ENCODE results near the gene OR13C9.
"Not testable (repeated sequence)": the region's sequence is repeated elsewhere in the genome, so short reads cannot be mapped to it uniquely, and the experiment has no call there.

Gene OR13C9

GRCh38 chr9:104618104-104618503 lies at the start of gene OR13C9:
TSS of gene OR13C9 (minus strand) at chr9:104618204. CDS start at chr9:104618204, 0 bp downstream.
- no peak for DNase-seq (ENCODE audit: low spot score)

- DNase-seq (ENCODE audit: low spot score), result no peak
These were observed 40.6 kb upstream of the OR13C9 start for GRCh38 chr9:104658496-104659195.

- no peak for DNase-seq (ENCODE audit: low spot score)
These were observed 17.5 kb upstream of the OR13C9 start for GRCh38 chr9:104635456-104635855.

GRCh38 chr9:104633976-104634520 lies 16.0 kb upstream of the OR13C9 start:
- no peak for DNase-seq (ENCODE audit: low spot score)

- DNase-seq (ENCODE audit: low spot score), result not testable (repeated sequence)
These were observed 8.0 kb upstream of the OR13C9 start for GRCh38 chr9:104625964-104626363.

- no peak for DNase-seq (ENCODE audit: low spot score)
These were observed 586 bp downstream of the OR13C9 start for GRCh38 chr9:104617418-104617817.

GRCh38 chr9:104611213-104611612 lies 6.8 kb downstream of the OR13C9 start:
- DNase-seq (ENCODE audit: low spot score), result no peak

- DNase-seq (ENCODE audit: low spot score), result no peak
These were observed 9.7 kb downstream of the OR13C9 start for GRCh38 chr9:104608336-104608735.

GRCh38 chr9:104606152-104606551 lies 11.9 kb downstream of the OR13C9 start:
- DNase-seq (ENCODE audit: low spot score), result no peak

- DNase-seq (ENCODE audit: low spot score), result not testable (repeated sequence)
These were observed 12.5 kb downstream of the OR13C9 start, which contains the start of gene OR13C2 for GRCh38 chr9:104605527-104605926. TSS of gene OR13C2 (minus strand) at chr9:104605627. CDS start at chr9:104605627, 0 bp downstream.

- no peak for DNase-seq (ENCODE audit: low spot score)
These were observed 13.2 kb downstream of the OR13C9 start for GRCh38 chr9:104604801-104605200.

- not testable (repeated sequence) for DNase-seq (ENCODE audit: low spot score)
These were observed 18.7 kb downstream of the OR13C9 start, which contains the start of gene OR13C5 for GRCh38 chr9:104599313-104599712. TSS of gene OR13C5 (minus strand) at chr9:104599413. CDS start at chr9:104599413, 0 bp downstream.

GRCh38 chr9:104598749-104599148 lies 19.3 kb downstream of the OR13C9 start:
- not testable (repeated sequence) for DNase-seq (ENCODE audit: low spot score)

GRCh38 chr9:104589626-104590025 lies 28.4 kb downstream of the OR13C9 start:
- no peak for DNase-seq (ENCODE audit: low spot score)

GRCh38 chr9:104586496-104587180 lies 31.4 kb downstream of the OR13C9 start:
- no peak for DNase-seq (ENCODE audit: low spot score)

GRCh38 chr9:104580562-104580961 lies 37.4 kb downstream of the OR13C9 start:
- no peak for DNase-seq (ENCODE audit: low spot score)

- DNase-seq (ENCODE audit: low spot score), result no peak
These were observed 40.7 kb downstream of the OR13C9 start for GRCh38 chr9:104577263-104577662.

- no peak for DNase-seq (ENCODE audit: low spot score)
These were observed 42.5 kb downstream of the OR13C9 start for GRCh38 chr9:104575456-104575855.

GRCh38 chr9:104572612-104573011 lies 45.4 kb downstream of the OR13C9 start:
- DNase-seq (ENCODE audit: low spot score), result no peak

GRCh38 chr9:104568868-104569267 lies 49.1 kb downstream of the OR13C9 start, which contains the start of gene OR13C8:
TSS of gene OR13C8 (plus strand) at chr9:104569168. CDS start at chr9:104569168, 0 bp downstream.
- DNase-seq (ENCODE audit: low spot score), result no peak

Data from hematopoietic multipotent progenitor cell treated with erythropoietin and hydrocortisone succinate and interleukin-3 and kit ligand, for 15 days (in vitro differentiated cells).